SK-N-SH (cell line): ENCODE measurements around the gene KLRC2.
"Not testable (repeated sequence)": the region's sequence is repeated elsewhere in the genome, so short reads cannot be mapped to it uniquely, and the experiment has no call there.

Experiments
- EP300 ChIP-seq, 2 experiments: IDR thresholded peaks; 2 replicates each; pipeline versions ENCODE4 v1.4.0 to v1.6.1; 2012; ENCODE audit warnings: borderline replicate concordance in 1 of 2, low read depth in 1 of 2, low read length in 1 of 2
- FOXM1 ChIP-seq: IDR thresholded peaks from 2 replicates; pipeline ENCODE4 v1.4.0; 2012; ENCODE audit warnings: low read depth, mild to moderate bottlenecking
- TF ChIP-seq, protein P1 (sequence below): IDR thresholded peaks from 2 replicates; pipeline ENCODE4 v1.4.0; 2012; ENCODE audit warnings: low read depth

DNA sequence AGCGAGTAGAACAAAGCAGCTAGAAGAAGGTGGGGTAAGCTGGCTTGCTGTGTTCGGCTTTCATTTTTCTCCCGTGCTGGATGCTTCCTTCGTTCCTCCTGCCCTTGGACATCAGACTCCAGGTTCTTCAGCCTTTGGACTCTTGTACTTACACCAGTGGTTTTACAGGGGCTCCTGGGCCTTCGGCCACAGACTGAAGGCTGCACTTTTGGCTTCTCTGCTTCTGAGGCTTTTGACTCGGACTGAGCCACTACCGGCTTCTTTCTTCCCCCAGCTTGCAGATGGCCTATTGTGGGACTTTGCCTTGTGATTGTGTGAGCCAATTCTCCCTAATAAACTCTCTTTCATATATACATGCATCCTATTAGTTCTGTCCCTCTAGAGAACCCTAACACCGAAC, 9.9 kb downstream of the KLRC2 start:
- TF ChIP-seq EP300 (IDR thresholded peaks at IDR 0.05; ENCODE audit: borderline replicate concordance in 1 of 2, low read depth in 1 of 2, low read length in 1 of 2); FOXM1: not testable (repeated sequence)
- TF ChIP-seq, protein P1, sequence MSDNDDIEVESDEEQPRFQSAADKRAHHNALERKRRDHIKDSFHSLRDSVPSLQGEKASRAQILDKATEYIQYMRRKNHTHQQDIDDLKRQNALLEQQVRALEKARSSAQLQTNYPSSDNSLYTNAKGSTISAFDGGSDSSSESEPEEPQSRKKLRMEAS = not testable (repeated sequence)
